GM19455 (cell line): ENCODE results near the gene ZMIZ1.

Experiments used
- ATAC-seq: cut with Tn5 transposase; IDR thresholded peaks from one replicate; pipeline ENCODE4 v1.9.1; 2021; ENCODE audit not compliant: unreplicated experiment

The ZMIZ1 gene, protein sequence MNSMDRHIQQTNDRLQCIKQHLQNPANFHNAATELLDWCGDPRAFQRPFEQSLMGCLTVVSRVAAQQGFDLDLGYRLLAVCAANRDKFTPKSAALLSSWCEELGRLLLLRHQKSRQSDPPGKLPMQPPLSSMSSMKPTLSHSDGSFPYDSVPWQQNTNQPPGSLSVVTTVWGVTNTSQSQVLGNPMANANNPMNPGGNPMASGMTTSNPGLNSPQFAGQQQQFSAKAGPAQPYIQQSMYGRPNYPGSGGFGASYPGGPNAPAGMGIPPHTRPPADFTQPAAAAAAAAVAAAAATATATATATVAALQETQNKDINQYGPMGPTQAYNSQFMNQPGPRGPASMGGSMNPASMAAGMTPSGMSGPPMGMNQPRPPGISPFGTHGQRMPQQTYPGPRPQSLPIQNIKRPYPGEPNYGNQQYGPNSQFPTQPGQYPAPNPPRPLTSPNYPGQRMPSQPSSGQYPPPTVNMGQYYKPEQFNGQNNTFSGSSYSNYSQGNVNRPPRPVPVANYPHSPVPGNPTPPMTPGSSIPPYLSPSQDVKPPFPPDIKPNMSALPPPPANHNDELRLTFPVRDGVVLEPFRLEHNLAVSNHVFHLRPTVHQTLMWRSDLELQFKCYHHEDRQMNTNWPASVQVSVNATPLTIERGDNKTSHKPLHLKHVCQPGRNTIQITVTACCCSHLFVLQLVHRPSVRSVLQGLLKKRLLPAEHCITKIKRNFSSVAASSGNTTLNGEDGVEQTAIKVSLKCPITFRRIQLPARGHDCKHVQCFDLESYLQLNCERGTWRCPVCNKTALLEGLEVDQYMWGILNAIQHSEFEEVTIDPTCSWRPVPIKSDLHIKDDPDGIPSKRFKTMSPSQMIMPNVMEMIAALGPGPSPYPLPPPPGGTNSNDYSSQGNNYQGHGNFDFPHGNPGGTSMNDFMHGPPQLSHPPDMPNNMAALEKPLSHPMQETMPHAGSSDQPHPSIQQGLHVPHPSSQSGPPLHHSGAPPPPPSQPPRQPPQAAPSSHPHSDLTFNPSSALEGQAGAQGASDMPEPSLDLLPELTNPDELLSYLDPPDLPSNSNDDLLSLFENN

GRCh38 chr10:79068562-79069324 lies at the start of gene ZMIZ1:
Gene ZMIZ1, plus strand, starts transcription at chr10:79068966. Its CDS starts 132,667 bp downstream, at chr10:79201633.
- peak; percentile 72 for ATAC-seq

DNA sequence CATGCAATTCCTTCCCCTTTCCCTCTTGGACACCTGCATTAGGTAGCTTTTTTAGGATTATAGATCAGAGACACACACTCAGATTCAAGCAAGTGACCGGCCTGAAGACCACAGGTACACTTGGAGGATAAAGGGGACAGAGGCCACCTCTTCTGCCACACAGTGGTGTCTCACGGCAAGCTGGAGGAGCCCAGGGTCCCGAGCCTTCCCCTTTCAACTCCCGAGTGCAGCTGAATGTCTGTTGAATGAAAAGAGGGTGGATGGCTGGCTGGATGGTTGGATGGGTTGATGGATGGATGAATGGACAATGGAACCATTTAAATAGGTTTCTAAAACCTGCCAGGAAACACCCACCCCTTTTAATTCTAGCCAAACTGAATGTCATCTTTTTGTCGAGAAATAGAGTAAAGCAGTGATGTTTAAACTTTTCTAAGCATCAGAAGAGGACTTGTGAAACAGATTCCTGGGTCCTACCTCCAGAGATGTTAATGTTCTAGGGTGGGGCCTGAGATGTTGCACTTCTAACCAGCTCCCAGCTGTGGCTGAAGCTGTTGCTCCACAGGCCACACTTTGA lies 49.2 kb upstream of the ZMIZ1 start:
- no peak for ATAC-seq

GRCh38 chr10:79020015-79020491 lies 48.7 kb upstream of the ZMIZ1 start:
- no peak for ATAC-seq

DNA sequence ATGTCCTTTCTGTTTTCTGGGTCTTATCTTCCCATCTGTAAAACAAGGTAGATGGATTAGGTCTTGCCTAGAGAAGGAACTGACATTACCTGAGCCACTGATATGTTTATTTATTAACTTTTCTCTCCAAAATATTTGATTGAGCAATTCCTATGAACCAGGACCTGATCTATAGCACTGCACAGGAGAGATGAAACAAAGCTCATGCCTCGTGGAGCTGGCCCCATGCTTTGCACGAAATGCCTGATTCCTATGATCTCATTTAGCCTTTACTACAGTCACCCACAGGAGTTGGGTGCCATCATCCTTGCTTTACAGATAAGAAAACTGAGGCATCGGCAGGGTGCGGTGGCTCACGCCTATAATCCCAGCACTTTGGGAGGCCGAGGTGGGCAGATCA lies 48.2 kb upstream of the ZMIZ1 start:
- no peak for ATAC-seq

DNA sequence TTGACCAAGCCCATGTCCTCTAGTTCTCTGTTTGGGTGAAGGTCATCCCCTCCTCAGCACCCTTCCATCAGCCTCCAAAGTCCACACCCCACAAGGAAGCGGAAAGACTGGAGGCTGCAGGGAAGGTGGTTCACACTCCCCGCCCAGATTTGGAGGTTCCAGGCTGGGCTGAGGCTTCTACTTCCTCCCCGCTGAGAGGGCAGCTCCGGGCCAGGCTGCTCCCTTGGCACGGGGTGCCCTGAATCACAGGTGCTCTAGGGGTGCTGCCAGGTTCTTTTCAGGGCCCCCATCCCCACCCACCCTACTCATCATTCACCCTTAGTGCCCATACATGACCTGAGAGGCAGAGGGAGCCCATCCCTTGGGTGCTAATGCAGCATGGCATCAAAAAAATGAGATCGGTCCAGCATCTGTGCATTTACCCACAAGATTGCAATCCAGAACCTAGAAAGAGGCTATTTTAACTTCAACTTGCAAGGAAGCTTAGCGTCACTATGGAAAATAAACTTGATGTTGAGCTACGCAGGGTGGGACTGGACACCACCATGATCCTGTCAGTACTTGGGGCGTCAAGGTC lies 47.3 kb upstream of the ZMIZ1 start:
- ATAC-seq: no peak

DNA sequence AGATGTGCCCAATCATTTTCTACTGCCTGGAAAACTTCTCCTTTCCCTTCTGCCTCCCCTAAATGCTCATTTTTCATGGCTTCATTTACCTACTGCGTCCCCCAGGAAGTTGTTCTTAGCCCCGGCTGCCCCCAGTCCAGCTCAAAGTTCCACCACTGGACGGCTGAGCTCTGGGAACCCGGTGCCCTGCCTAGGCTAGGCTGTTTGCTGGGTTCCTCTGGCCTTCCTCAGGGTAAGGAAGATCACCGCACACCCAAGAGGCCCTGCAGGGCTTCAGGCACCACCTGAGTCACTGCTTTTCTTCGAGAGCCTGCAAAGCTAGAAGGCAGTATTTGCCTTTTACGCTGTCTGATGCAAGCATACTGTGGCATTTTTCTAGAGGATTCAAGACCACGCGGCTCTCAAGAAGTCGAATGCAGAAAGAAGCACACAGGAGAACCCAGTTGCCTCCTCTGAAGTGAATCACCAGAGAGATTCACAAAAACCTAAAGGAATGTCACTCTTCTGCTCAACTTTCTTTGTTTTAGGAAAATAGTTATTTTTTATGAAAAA lies 46.7 kb upstream of the ZMIZ1 start:
- ATAC-seq: no peak

- ATAC-seq: peak; percentile 61
Observed at GRCh38 chr10:79022565-79023230, 46.1 kb upstream of the ZMIZ1 start.

- peak; percentile 68 for ATAC-seq
Observed at GRCh38 chr10:79023240-79024162, 45.3 kb upstream of the ZMIZ1 start.

DNA sequence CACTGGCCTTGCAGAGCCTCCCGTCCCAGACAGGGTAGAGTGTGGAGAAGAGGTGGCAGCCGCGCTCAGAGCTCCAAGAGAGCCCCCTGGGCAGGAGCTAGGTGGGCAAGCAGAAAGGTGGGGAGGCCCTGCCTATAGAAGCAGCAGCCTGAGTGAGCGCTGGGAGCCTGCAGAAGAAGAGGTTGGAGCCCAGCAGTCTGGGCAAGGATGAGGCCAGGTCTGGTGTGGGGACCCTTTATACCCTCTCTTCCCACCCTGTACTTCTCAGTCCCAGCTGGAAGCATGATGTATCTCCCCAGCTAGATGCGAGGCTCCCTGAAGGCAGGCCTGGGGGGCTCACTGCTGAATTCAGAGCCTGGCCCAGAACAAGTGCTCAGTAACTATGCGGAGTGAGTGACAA lies 44.5 kb upstream of the ZMIZ1 start:
- ATAC-seq: no peak

DNA sequence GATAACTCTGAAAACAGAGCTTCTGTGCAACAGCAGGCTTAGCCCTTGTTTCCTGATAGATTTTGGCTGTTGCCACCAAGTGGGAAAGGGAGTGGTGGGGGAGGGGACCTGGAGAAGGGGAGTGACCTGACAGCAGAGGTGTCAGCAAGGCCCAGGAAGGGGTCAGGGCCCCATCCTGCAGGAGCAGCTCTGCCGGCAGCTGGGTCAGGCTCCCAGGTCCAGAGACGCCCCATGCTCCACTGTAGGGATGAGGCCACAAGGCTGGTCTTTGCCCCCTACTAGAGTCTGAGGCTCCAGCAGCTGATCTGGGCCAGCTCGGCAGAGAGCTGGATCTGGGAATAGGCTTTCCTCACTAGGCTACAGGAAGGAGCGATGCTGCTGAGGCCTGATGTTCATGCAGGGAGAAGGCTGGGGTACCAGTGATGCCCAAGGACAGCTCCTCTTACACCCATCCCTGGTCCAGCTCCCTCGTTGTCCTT lies 44.0 kb upstream of the ZMIZ1 start:
- ATAC-seq: no peak

GRCh38 chr10:79025199-79025832 lies 43.5 kb upstream of the ZMIZ1 start:
- no peak for ATAC-seq

GRCh38 chr10:79026341-79026761 lies 42.4 kb upstream of the ZMIZ1 start:
- no peak for ATAC-seq

- ATAC-seq: no peak
Observed at GRCh38 chr10:79026806-79027146, 42.0 kb upstream of the ZMIZ1 start.

GRCh38 chr10:79027147-79028055 lies 41.4 kb upstream of the ZMIZ1 start:
- ATAC-seq: no peak

DNA sequence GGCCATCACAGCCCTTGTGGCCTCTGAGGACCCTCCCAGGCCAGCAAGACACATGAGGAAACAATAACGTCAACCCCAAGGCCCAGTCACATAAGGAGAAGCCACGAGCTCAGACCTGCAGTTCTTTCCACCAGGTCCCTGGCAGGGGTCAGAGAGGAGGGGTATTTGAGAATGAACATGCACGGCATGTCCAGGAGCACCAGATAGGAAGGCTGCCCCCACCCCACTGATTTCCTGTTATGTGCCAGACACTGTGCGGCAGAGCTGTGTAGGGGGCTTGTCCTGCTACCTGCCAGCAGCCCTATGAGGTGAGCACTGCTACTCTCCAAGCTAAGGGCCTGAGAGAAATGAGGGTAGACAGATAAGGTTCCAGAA lies 40.7 kb upstream of the ZMIZ1 start:
- no peak for ATAC-seq

DNA sequence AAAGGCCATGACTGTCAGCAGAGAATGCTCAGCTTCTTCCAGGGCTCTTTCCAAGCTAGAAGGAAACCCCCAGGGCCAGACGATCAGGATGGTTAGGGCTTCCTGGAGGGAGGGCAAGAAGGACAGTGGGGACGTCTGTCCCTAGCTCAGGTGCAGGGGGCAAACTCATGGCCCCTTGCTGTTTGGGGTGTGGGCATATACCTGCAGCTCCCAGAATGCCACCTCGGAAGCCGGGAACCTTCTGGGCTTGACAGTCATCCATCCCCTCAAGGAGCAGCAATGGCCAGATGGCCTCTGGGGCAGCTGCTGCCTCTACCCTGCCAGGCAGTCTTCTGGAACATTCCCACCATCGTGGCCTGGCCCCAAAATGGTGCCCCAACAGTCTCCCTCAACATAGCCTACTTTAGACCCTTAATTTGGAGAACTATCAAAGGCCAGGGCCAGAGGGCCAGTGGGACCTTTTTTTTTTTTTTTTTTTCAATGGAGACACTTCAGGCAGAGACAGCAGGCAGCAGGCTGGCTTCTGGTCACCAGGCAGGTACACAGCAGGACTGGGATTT lies 40.2 kb upstream of the ZMIZ1 start:
- no peak for ATAC-seq
